KG1 (cell line): ENCODE measurements around the gene MAPK4.
"Not testable (repeated sequence)": the region's sequence is repeated elsewhere in the genome, so short reads cannot be mapped to it uniquely, and the experiment has no call there.

Source experiments
- DNase-seq: peaks from one replicate; lab custom pipeline; 2025; lab: John Stamatoyannopoulos, UW

Gene MAPK4

GRCh38 chr18:50573679-50574078 lies 13.8 kb downstream of the MAPK4 start:
- no peak for DNase-seq

DNA sequence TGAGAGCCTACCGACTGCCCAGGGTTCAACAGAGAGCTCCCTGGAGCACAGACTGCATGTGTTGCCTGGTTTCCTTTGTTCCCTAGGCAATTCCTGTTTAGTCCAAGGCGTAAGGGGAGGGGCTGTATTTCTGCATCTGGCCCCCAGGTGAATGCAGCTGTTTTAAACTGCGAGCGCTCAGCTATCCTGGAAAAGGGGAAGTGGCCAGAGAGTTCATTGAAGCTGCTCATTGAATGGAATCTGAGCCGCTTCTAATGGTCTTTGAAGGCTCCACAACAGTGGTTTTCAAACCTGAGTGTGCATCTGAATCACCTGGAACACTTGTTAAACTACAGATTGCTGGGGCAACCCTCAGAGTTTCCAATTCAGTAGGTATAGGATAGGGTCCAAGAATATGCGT lies 18.1 kb downstream of the MAPK4 start:
- no peak for DNase-seq

- DNase-seq: no peak
Measured at GRCh38 chr18:50578651-50579050, 18.8 kb downstream of the MAPK4 start.

DNA sequence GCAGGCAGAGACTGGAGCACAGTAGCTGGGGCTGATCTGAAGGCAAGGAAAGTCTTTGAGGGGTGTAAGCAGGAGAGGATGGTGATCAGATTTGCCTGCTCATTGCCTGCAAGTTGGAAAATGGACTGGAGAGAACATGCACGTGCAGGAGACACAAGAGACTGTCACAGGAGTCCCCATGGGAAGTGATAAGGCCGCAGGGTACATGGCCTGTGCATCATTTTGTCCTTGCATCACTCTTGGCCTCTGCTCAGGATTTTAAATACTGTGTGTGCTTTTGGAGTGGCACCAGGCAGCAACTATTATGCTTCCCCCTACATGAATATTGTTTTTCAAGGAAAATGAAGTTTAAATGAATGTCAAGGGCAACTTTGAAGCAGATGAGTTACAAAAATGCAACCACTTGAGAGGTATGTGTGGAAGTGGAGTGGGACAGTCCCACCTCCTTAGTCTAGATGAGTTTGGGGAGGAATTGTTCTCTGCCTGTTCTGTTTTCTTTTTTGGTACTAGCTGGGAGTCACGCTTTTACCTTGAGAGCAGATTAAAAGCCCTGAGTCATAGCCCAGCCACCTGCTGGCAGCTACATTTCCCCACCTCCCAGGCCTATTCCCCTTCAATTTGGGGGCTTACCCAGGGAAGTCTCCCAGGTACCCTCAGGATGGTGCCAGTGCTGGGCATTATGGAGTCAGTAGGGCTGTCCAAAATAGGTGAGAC lies 19.3 kb downstream of the MAPK4 start:
- no peak for DNase-seq

- DNase-seq: no peak
Measured at GRCh38 chr18:50581517-50581916, 21.6 kb downstream of the MAPK4 start.

DNA sequence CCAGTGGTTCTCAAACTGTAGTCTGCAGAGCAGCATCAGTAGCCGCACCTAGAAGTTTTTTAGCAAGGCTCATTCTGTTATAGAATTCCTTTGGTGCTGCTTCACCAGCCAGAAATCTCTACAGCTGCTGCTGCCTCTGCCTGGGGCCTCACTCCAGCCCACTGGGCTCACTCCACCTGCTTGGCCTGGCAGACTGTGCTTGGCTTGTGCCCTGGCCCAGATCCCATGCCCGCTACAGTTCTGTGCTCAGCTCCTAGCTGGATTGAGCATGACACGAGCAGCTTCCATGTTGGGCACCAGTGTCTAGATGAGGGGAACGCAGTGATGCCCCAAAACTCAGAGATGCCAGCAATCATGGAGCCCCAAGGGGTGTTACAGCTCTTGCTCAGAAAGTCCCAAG lies 22.6 kb downstream of the MAPK4 start:
- no peak for DNase-seq

DNA sequence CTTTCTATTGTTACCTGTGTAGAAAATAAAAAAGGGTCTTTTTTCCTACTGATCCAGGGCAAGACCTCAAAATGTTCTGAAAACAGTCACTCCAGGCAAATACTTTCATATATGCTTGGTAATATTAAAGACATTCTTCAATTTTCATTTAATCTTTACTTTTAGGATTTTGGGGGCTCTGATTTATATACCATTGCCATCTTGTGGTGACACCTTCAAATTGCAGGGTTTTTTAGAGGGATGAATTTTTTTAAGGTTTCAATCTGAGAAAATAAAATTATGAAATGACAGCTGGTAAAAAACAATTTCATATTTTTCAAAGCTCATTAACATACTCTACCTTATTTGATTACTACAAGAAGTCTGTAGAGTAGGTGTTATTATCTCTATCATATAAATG lies 26.8 kb downstream of the MAPK4 start:
- DNase-seq: no peak

GRCh38 chr18:50590593-50590992 lies 30.7 kb downstream of the MAPK4 start:
- no peak for DNase-seq

DNA sequence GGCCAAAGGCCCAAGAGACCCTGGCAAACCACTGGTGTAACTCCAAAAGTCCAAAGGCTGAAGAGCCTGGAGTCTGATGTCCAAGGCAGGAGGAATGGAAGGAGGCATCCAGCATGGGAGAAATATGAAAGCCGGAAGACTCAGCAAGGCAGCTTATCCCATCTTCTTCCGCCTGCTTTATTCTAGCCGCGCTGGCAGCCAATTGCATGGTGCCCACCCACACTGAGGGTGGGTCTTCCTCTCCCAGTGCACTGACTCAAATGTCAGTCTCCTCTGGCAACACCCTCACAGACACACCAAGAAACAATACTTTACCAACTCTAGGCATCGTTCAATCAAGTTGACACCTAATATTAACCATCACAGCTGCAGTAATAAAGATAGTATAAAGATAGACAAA lies 34.1 kb downstream of the MAPK4 start:
- DNase-seq: no peak

DNA sequence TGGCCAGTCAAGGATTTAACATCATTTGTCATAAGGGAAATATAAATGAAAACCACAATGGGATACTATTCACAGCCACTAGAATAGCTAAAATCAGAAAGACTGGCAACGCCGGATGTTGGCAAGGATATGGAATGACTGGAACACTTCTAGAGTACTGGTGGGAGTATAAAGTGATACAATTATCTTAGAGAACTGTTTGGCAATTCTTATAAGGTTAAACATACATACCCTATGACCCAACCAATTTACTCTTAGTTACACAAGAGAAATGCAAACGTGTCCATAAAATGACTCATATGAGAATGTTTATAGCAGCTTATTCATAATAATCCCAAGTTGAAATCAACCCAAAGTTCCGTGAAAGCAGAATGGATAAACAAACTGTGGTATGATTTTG lies 35.1 kb downstream of the MAPK4 start:
- DNase-seq: no peak

DNA sequence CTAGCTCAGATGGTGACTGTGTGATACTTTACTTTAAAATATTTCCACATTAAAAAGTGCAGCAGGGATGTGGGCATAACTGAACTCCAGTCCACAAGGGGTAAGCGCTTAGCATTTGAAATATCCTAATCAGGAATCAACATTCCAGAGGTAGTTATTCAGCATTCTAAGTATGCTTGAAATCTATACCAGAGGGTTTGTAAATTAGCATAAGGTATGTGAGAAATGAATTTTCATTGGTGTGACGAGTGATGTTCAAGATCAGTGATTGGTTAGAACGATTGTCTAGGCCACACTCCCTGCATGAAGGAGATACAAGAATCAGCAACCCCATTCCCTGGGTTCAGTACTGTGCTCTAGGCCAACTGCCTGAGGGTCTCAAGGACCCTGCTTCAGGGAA lies 42.6 kb downstream of the MAPK4 start:
- DNase-seq: no peak

- DNase-seq: no peak
Measured at GRCh38 chr18:50606609-50607008, 46.7 kb downstream of the MAPK4 start.

DNA sequence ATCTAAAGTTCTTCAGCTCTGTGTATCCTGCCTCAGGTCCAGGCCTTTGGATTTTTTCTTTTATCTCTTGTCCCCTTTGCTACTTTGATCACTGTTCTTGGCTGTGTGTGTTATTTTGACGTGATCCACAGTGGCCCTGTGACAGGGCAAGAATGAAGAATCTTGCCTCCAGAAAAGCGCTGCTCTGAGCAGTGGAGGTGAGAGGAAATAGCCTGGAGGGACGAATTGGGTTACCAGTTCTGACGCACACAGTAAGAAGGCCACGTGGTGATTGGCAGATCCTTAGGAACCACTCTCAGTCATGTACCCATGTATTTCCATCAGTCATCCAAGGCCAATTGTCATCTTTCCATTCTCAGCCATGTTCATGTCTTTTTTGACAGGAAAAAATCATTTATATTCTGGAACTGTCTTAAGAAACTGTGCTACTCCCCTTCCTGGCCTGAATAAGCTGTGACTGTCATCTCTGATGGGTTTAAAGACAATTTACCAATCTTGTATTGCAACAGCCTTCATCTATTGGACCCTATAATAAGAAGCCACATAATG lies 47.6 kb downstream of the MAPK4 start:
- DNase-seq: no peak

- DNase-seq: not testable (repeated sequence)
Measured at GRCh38 chr18:50609171-50609570, 49.3 kb downstream of the MAPK4 start.

- no peak for DNase-seq
Measured at GRCh38 chr18:50610349-50610748, 50.5 kb downstream of the MAPK4 start.

DNA sequence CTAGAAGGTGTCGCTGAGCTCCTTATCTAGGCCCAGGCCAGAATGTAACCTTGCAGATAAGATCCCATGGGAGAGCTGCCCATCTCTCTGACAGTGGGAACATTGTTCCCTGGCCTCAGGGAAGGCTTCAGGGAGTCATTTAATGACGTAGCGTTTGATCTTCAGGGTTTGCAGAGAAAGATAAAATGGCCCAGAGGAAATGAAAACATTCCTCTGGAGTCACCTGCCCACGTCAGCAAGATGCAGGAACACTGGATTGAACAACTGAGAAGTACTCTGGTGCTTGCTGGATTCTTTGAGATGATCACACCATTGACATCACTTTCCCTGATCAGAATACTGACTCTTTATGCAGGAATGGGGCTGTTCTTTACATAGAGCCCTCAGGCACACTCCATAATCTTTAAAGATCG lies 51.6 kb downstream of the MAPK4 start:
- no peak for DNase-seq

DNA sequence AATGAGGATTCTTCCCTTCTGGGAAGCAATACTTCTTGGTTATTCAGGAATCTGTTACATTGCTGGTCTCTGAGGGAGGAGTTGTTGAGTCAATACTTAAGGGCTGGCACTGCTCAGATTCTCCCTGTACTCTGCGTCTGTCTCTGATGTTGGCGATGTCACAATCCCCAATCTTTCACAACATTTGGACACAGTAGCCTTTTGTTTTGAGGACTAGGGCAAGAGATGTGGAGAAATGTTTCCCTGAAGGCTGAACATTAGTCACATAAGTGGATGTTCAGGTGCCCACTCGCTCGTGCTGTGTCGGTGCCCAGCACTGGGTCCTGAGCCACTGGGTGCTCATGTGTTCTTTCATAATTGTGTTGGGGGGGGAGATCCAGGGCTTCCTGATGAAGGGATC lies 55.0 kb downstream of the MAPK4 start:
- DNase-seq: no peak

DNA sequence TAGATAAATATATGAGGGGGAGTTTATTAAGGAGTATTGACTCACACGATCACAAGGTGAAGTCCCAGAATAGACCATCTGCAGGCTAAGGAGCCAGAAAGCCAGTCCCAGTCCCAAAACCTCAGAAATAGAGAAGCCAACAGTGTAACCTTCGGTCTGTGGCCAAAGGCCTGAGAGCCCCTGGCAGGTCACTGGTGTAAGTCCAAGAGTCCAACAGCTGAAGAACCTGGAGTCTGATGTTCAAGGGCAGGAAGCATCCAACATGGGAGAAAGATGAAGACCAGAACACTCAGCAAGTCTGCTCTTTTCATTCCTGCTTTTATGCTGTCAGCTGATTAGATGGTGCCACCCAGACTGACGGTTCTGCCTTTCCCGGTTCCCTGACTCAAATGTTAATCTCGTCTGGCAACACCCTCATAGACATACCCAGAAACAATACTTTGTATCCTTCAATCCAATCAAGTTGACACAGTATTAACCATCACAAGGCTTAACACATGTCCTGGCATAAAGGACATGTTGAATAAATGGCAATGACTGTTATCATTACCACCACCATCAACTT lies 56.7 kb downstream of the MAPK4 start:
- DNase-seq: no peak

- DNase-seq: no peak
Measured at GRCh38 chr18:50619861-50620275, 60.0 kb downstream of the MAPK4 start.

DNA sequence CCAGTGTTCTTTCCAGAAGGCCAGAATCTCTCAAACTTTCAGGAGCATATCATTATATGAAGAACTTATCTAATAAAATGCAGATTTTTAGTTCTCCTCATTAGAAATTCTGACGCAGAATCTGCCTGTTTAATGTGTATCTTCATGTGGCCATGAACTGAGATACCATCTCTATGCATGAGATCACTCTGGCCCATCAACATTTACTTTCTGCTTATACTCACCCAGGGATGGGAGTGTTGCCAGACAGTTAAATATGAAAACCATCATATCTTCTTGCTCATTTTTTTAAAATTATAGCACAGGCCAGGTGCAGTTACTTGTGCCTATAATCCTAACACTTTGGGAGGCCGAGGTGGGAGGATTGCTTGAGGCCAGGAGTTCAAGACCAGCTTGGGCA lies 60.4 kb downstream of the MAPK4 start:
- DNase-seq: no peak

DNA sequence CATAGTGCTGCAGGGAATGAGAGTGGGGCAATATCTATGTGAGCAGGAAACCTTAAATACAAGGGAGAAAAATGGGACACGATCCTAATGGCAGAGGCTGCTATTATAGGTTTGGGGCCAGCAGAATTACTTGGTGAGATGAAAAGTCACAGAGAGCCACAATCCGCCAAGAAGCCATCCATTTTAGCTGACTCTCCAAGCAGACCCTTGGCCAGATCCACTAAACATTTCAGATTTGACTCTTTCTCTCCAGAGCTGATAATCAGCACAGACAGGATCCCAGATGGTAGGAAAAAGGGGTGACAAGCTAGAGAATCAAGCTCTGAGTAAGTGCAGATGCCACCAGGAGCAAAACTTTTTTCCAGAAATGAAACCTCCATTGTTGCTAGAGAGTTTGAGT lies 61.5 kb downstream of the MAPK4 start:
- no peak for DNase-seq

- DNase-seq: no peak
Measured at GRCh38 chr18:50622320-50622719, 62.4 kb downstream of the MAPK4 start.

- no peak for DNase-seq
Measured at GRCh38 chr18:50622865-50623393, 63.0 kb downstream of the MAPK4 start.
